PC-3 (cell line): ENCODE data around the gene STK24.

Source experiments
- CTCF ChIP-seq: fragments of 300-600 bp; sonication (generic); conservative IDR thresholded peaks from 2 replicates; pipeline ENCODE4 v1.5.1; 2017; ENCODE audit warnings: antibody characterized with exemption, low read depth, mild to moderate bottlenecking, low read length
- EZH2 ChIP-seq: fragments of 300-600 bp; sonication (generic); IDR thresholded peaks from one replicate; pipeline ENCODE4 v1.6.1; 2017; ENCODE audit warnings: antibody characterized with exemption, mild to moderate bottlenecking, low read length; ENCODE audit not compliant: unreplicated experiment
- EZH2phosphoT487 ChIP-seq: fragments of 300-600 bp; sonication (generic); IDR thresholded peaks from 2 replicates; pipeline ENCODE4 v1.6.1; 2018; ENCODE audit warnings: mild to moderate bottlenecking, antibody characterized with exemption, low read length, borderline replicate concordance

DNA sequence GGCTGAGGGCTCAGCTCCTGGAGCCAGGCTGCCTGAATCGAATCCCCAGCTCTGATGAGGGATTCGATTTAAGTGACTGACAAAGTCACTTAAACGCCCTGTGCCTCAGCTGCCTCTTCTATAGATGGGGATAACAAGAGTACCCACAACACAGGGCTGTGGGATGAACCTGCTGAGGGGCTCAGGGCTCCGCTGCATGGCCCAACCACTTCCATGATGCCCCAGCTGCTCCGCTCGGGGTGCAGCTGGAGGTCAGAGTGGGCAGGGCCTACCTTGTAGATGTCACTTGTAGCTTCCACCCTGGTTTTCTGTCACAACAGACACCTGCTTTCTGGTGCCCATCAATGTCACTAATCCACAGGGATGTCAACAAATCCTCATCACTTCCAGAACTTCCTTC lies 39.2 kb downstream of the STK24 start:
- no peak for TF ChIP-seq EZH2
- TF ChIP-seq CTCF = no peak
- no peak for TF ChIP-seq EZH2phosphoT487
